ENCODE data around the gene MOCS3. TPM values are rescaled to one million over a fixed set of nuclear protein-coding genes. Genes with fewer than 3 reads are reported as not detected.

Gene MOCS3
- total and polyA plus RNA-seq, 2 of the 13 experiments (the other 11 are each of a cell fraction or from before 2014, with no cell fraction given): 3.7 to 8.4 TPM

DNA sequence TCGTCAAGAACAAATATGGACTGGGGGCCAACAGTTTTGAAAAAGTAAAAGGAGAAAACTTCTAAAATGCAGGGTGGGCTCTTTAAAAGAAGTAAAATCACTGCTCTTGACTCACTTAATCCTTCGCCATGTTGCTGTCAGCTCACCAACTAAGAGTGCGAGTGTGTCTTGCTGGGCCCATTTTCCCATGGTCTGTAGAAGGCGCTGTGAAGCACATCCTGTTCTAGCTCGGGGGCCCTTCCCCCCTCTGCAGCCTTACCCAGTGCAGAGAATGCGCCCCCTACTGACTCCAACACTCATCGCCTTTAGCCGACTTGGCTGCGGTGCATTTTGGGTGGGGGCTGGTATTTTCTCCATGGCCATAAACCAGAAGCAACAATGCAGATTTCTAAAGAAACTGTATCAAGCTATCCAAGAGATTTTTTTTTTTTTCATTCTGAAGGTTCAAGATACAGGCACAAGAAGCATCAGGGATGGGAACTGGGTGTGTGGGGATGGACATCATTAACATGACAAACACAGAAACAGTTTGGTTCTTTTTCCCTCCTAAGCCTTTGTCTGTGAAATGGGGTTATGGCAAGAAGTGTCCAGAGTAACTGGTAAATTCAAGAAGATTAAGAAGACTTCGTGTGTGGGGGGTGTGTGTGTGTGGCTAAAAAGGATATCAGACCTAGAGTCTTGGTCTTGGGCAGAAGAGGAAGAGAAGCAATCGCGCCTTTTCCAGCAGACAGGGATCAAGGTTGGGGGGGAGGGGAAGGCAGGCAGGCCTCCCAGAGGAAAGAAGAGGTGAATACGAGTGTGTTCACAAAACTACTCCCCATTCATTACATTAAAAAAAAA lies 29.1 kb upstream of the MOCS3 start (continued):
- TF ChIP-seq ZNF770 (CRISPR knock-in tag; IDR thresholded peaks at IDR 0.05): no peak
- TF ChIP-seq ESRRA (CRISPR knock-in tag; IDR thresholded peaks at IDR 0.05; ENCODE audit: low read depth): peak; percentile 83
- TF ChIP-seq, protein P1, sequence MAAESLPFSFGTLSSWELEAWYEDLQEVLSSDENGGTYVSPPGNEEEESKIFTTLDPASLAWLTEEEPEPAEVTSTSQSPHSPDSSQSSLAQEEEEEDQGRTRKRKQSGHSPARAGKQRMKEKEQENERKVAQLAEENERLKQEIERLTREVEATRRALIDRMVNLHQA (CRISPR knock-in tag; IDR thresholded peaks at IDR 0.05): no peak
- no peak for TF ChIP-seq ZBTB43 (CRISPR knock-in tag; conservative IDR thresholded peaks at IDR 0.05)
- TF ChIP-seq ZNF781 (CRISPR knock-in tag; IDR thresholded peaks at IDR 0.05; ENCODE audit: borderline replicate concordance, not compliant biosample characterization): peak; percentile 85
- peak; percentile 57; the same call in 1 of the 2 replicates for TF ChIP-seq SIX4 (CRISPR knock-in tag; IDR thresholded peaks at IDR 0.05)
- no peak for TF ChIP-seq ZNF550 (CRISPR knock-in tag; IDR thresholded peaks at IDR 0.05; ENCODE audit: borderline replicate concordance)
- peak; percentile 92; the same call in 1 of the 2 replicates for TF ChIP-seq CHD4 (IDR thresholded peaks at IDR 0.05; ENCODE audit: borderline replicate concordance, low read length)
- TF ChIP-seq ZNF737 (CRISPR knock-in tag; IDR thresholded peaks at IDR 0.05; ENCODE audit: borderline replicate concordance): no peak
- TF ChIP-seq ZNF329 (CRISPR knock-in tag; IDR thresholded peaks at IDR 0.05; ENCODE audit: low read depth): 0 out of 2 replicates have a peak, but pooled peaks have one; percentile 46
- TF ChIP-seq, protein P2, sequence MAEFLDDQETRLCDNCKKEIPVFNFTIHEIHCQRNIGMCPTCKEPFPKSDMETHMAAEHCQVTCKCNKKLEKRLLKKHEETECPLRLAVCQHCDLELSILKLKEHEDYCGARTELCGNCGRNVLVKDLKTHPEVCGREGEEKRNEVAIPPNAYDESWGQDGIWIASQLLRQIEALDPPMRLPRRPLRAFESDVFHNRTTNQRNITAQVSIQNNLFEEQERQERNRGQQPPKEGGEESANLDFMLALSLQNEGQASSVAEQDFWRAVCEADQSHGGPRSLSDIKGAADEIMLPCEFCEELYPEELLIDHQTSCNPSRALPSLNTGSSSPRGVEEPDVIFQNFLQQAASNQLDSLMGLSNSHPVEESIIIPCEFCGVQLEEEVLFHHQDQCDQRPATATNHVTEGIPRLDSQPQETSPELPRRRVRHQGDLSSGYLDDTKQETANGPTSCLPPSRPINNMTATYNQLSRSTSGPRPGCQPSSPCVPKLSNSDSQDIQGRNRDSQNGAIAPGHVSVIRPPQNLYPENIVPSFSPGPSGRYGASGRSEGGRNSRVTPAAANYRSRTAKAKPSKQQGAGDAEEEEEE (CRISPR knock-in tag; IDR thresholded peaks at IDR 0.05; ENCODE audit: borderline replicate concordance): no peak
- peak; percentile 45 for TF ChIP-seq PTBP1 (IDR thresholded peaks at IDR 0.05; ENCODE audit: low read depth, low read length, poor library complexity, severe bottlenecking)
- TF ChIP-seq, protein P3, sequence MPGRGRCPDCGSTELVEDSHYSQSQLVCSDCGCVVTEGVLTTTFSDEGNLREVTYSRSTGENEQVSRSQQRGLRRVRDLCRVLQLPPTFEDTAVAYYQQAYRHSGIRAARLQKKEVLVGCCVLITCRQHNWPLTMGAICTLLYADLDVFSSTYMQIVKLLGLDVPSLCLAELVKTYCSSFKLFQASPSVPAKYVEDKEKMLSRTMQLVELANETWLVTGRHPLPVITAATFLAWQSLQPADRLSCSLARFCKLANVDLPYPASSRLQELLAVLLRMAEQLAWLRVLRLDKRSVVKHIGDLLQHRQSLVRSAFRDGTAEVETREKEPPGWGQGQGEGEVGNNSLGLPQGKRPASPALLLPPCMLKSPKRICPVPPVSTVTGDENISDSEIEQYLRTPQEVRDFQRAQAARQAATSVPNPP (CRISPR knock-in tag; IDR thresholded peaks at IDR 0.05): no peak
- no peak for TF ChIP-seq MZF1 (CRISPR knock-in tag; IDR thresholded peaks at IDR 0.05; ENCODE audit: borderline replicate concordance)
- no peak for TF ChIP-seq SOX6 (IDR thresholded peaks at IDR 0.05)
- peak; percentile 78 for TF ChIP-seq SOX6 (CRISPR knock-in tag; IDR thresholded peaks at IDR 0.05)
- TF ChIP-seq RAD51 (IDR thresholded peaks at IDR 0.05; ENCODE audit: borderline replicate concordance): no peak
- TF ChIP-seq, protein P4, sequence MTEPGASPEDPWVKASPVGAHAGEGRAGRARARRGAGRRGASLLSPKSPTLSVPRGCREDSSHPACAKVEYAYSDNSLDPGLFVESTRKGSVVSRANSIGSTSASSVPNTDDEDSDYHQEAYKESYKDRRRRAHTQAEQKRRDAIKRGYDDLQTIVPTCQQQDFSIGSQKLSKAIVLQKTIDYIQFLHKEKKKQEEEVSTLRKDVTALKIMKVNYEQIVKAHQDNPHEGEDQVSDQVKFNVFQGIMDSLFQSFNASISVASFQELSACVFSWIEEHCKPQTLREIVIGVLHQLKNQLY (CRISPR knock-in tag; IDR thresholded peaks at IDR 0.05): 0 out of 2 replicates have a peak, but pooled peaks have one; percentile 15
- TF ChIP-seq HNF4A (CRISPR knock-in tag; IDR thresholded peaks at IDR 0.05): peak; percentile 50
- TF ChIP-seq ZNF841 (CRISPR knock-in tag; IDR thresholded peaks at IDR 0.05; ENCODE audit: borderline replicate concordance): no peak

Measured in HepG2 (cell line).